GM13976 (cell line): ENCODE measurements around the gene PDE2A.

Experiments used
- DNase-seq: peaks from one replicate; pipeline ENCODE4 v3.0.0; 2012; ENCODE audit warnings: low spot score
- CTCF ChIP-seq: IDR thresholded peaks from 2 replicates; pipeline ENCODE4 v1.5.1; 2012; ENCODE audit warnings: borderline replicate concordance, mild to moderate bottlenecking; ENCODE audit not compliant: insufficient read depth; ENCODE audit errors: extremely low read depth, missing control alignments, control extremely low read depth
- in situ Hi-C: fragments of 300-500 bp; cut with MboI; formaldehyde crosslinking; loops from one replicate; pipeline ENCODE4 v1.12.0; 2022; ENCODE audit warnings: low sequenced_read_pairs, mixed read lengths, inconsistent platforms; ENCODE audit not compliant: unreplicated experiment

Gene PDE2A

GRCh38 chr11:72546866-72547265, 127.4 kb downstream of the PDE2A start:
- DNase-seq, result no peak
- in situ Hi-C loops, result no loop called here
- TF ChIP-seq CTCF, result no peak

- DNase-seq, result no peak
- in situ Hi-C loops, result no loop called here
- no peak for TF ChIP-seq CTCF
Measured at GRCh38 chr11:72544589-72544988, 129.6 kb downstream of the PDE2A start.

- no peak for TF ChIP-seq CTCF
- in situ Hi-C loops, result no loop called here
- no peak for DNase-seq
Measured at GRCh38 chr11:72543849-72544542, 130.2 kb downstream of the PDE2A start.

- in situ Hi-C loops, result no loop called here
- no peak for TF ChIP-seq CTCF
- DNase-seq, result no peak
Measured at GRCh38 chr11:72541257-72541974, 132.8 kb downstream of the PDE2A start.

GRCh38 chr11:72537051-72537450, 137.2 kb downstream of the PDE2A start:
- in situ Hi-C loops, result no loop called here
- DNase-seq, result no peak
- TF ChIP-seq CTCF, result no peak

- no peak for TF ChIP-seq CTCF
- in situ Hi-C loops, result no loop called here
- DNase-seq, result no peak
Measured at GRCh38 chr11:72535194-72535547, 139.1 kb downstream of the PDE2A start.
